Activated naive CD4-positive, alpha-beta T cell treated with anti-CD3 and anti-CD28 coated beads, Interleukin-2, amount 10 ng/mL, durations not matched to agents 7 days and 5 days (primary cell): ENCODE measurements around the gene MARCHF10.
"Not testable (repeated sequence)": the region's sequence is repeated elsewhere in the genome, so short reads cannot be mapped to it uniquely, and the experiment has no call there.

ENCODE experiments used
- CTCF ChIA-PET: fragments of 350-600 bp; sonication (Branson Sonifier 250); formaldehyde crosslinking; loops from one replicate; lab custom pipeline; 2021; ENCODE audit warnings: antibody characterized with exemption; lab: Charles Lee
- DNase-seq: peaks from one replicate; pipeline ENCODE4 v3.0.0-alpha.2; 2020
- H3K27ac Mint-ChIP-seq: one replicate; pipeline ENCODE4 v1.8.0; 2021; ENCODE audit warnings: mild to moderate bottlenecking, moderate library complexity, mixed read lengths
- H3K27me3 Mint-ChIP-seq: one replicate; pipeline ENCODE4 v1.8.0; 2021; ENCODE audit warnings: mild to moderate bottlenecking, mixed read lengths
- H3K36me3 Mint-ChIP-seq: one replicate; pipeline ENCODE4 v1.8.0; 2021; ENCODE audit warnings: mixed read lengths
- H3K4me1 Mint-ChIP-seq: one replicate; pipeline ENCODE4 v1.8.0; 2021; ENCODE audit warnings: mixed read lengths
- H3K4me3 Mint-ChIP-seq: one replicate; pipeline ENCODE4 v1.8.0; 2021; ENCODE audit warnings: mild to moderate bottlenecking, moderate library complexity, mixed read lengths
- H3K9me3 Mint-ChIP-seq: one replicate; pipeline ENCODE4 v1.8.0; 2021; ENCODE audit warnings: mixed read lengths

MARCHF10 gene

GRCh38 chr17:62692159-62692651 is 115.9 kb downstream of the MARCHF10 start:
- no peak overlapping the region for H3K27ac Mint-ChIP-seq
- H3K9me3 Mint-ChIP-seq, result no peaks in the 10 kb centered on the region

DNA sequence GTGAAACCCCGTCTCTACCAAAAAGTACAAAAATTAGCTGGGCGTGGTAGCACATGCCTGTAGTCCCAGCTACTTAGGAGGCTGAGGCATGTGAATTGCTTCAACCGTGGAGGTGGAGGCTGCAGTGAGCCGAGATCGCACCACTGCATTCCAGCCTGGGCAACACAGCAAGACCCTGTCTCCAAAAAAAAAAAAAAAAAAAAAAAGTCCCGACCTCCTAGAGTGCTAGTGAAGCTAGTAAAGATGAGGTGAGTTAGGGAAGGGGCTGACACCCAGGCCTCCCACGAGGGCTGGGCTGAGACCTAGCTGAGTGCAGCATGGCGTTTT is 116.6 kb downstream of the MARCHF10 start:
- not testable (repeated sequence) for DNase-seq, H3K4me1 Mint-ChIP-seq, H3K4me3 Mint-ChIP-seq, H3K27ac Mint-ChIP-seq, H3K27me3 Mint-ChIP-seq, H3K9me3 Mint-ChIP-seq, H3K36me3 Mint-ChIP-seq
- CTCF ChIA-PET, result interaction anchor here (0.6 kb wide), 1 partner anchor 700 kb away, joined by 3 read pairs; no protein-coding TSS in a partner anchor

More at GRCh38 chr17:62692159-62692651, 115.9 kb downstream of the MARCHF10 start:
- Mint-ChIP-seq H3K4me3 (no peak overlapping the region), H3K36me3 (no peaks in the 10 kb centered on the region), H3K27me3 (no peaks in the 10 kb centered on the region), H3K4me1 (no peaks in the 10 kb centered on the region)
- CTCF ChIA-PET, result no interaction called here
- no peak for DNase-seq

DNA sequence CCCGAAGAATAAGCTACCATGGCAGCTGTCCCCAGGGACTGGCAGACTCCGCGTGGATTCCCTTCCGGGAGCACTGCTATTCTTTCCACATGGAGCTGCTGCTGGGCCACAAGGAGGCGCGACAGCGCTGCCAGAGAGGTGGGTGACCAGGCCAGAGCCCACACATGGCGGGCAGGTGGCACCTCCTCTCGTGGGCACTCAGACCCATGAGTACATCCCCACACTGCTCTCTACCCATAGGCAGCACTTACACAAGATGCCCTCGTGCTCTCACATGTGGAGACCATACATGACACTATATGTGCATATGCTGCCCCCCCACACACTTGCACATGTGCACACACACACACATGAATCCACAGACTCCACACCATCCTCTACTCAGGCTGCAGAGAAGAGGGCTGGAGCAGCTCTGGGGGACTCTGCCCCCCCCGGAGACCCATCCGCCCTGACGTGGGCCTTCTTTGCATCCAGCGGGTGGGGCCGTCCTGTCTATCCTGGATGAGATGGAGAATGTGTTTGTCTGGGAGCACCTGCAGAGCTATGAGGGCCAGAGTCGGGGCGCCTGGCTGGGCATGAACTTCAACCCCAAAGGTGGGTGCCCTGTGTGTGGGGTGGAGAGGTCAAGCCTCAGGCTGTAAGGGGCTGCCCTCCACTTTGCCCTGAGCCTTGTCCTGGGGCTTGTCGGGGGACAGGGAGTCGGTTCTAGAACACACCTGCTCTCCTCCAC is 117.8 kb downstream of the MARCHF10 start:
- H3K4me3 Mint-ChIP-seq, result no peak overlapping the region
- H3K36me3 Mint-ChIP-seq, result no peaks in the 10 kb centered on the region
- H3K9me3 Mint-ChIP-seq, result no peaks in the 10 kb centered on the region
- no peaks in the 10 kb centered on the region for H3K4me1 Mint-ChIP-seq
- no peaks in the 10 kb centered on the region for H3K27me3 Mint-ChIP-seq
- DNase-seq, result no peak
- H3K27ac Mint-ChIP-seq, result no peak overlapping the region
- CTCF ChIA-PET, result no interaction called here

DNA sequence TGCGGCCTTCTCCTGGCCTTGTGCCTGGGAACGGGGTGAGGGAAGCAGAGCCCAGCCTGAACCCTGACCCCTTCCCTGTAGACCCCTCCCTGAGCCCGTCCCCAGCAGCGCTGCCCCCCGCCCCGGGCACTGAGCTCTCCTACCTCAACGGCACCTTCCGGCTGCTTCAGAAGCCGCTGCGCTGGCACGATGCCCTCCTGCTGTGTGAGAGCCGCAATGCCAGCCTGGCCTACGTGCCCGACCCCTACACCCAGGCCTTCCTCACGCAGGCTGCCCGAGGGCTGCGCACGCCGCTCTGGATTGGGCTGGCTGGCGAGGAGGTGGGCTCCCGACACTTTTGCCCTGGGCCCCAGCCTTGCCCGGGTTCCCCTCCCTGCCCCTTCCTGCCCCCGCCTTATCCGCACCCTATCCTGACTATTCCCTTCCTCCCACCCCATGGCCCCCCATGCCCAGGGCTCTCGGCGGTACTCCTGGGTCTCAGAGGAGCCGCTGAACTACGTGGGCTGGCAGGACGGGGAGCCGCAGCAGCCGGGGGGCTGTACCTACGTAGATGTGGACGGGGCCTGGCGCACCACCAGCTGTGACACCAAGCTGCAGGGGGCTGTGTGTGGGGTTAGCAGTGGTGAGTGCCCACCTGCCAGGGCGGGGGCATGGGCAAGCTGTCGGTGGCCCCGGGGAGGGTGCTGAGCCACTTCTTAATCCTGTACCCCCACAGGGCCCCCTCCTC is 118.5 kb downstream of the MARCHF10 start:
- H3K4me3 Mint-ChIP-seq, result no peak overlapping the region
- H3K27me3 Mint-ChIP-seq, result no peaks in the 10 kb centered on the region
- no peaks in the 10 kb centered on the region for H3K4me1 Mint-ChIP-seq
- DNase-seq, result no peak
- H3K27ac Mint-ChIP-seq, result no peak overlapping the region
- CTCF ChIA-PET, result no interaction called here
- no peaks in the 10 kb centered on the region for H3K36me3 Mint-ChIP-seq
- H3K9me3 Mint-ChIP-seq, result no peaks in the 10 kb centered on the region

- Mint-ChIP-seq H3K4me1 (no peaks in the 10 kb centered on the region), H3K36me3 (no peaks in the 10 kb centered on the region), H3K27ac (no peak overlapping the region), H3K9me3 (no peaks in the 10 kb centered on the region), H3K4me3 (no peak overlapping the region), H3K27me3 (no peaks in the 10 kb centered on the region)
- CTCF ChIA-PET, result no interaction called here
- DNase-seq, result no peak
These were observed 119.5 kb downstream of the MARCHF10 start for GRCh38 chr17:62688398-62689160.

DNA sequence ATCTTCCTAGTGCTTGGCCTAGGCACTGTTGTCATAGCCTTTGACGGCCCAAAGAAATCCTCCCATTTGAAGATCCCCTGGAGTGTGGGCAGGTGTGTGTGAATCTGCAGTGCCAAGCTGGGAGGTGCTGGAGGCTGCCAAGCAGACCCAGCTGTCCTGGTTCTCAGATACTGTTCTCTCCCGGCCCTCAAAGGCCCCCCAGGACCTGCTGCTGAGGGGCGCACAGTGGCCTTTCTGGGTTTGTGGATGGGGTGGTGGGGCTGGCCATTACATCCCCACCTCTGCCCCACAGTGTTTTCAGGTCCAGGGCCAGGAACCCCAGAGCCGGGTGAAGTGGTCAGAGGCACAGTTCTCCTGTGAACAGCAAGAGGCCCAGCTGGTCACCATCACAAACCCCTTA is 120.1 kb downstream of the MARCHF10 start:
- Mint-ChIP-seq H3K4me3 (no peak overlapping the region), H3K9me3 (no peaks in the 10 kb centered on the region)
- CTCF ChIA-PET, result no interaction called here

GRCh38 chr17:62684179-62684578 is 123.9 kb downstream of the MARCHF10 start:
- H3K4me1 Mint-ChIP-seq, result no peaks in the 10 kb centered on the region
- DNase-seq, result no peak
- H3K27me3 Mint-ChIP-seq, result no peaks in the 10 kb centered on the region
- H3K4me3 Mint-ChIP-seq, result no peak overlapping the region
- no peaks in the 10 kb centered on the region for H3K36me3 Mint-ChIP-seq
- H3K9me3 Mint-ChIP-seq, result no peaks in the 10 kb centered on the region
- CTCF ChIA-PET, result no interaction called here
- no peak overlapping the region for H3K27ac Mint-ChIP-seq

More for the DNA sequence above, 120.1 kb downstream of the MARCHF10 start:
- Mint-ChIP-seq H3K4me1 (no peaks in the 10 kb centered on the region), H3K27me3 (no peaks in the 10 kb centered on the region), H3K36me3 (no peaks in the 10 kb centered on the region), H3K27ac (no peak overlapping the region)
- DNase-seq, result no peak

DNA sequence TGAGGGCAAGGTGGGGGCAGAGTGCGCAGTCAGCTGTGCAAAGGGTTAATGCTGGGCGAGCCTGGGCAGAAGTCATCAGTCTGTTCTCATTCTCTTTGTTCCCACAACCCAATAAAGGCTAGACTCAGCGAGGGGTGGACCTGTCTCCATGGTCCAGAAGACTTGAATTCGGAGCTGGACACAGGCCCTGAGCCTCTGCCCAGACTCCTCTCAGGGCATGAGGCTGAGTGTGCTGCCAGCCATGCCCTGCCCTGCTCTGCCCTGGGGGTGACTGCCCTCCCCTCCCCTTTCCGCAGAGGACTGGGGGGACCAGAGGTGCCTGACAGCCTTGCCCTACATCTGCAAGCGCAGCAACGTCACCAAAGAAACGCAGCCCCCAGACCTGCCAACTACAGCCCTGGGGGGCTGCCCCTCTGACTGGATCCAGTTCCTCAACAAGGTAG is 126.2 kb downstream of the MARCHF10 start:
- H3K9me3 Mint-ChIP-seq, result no peaks in the 10 kb centered on the region
- no peaks in the 10 kb centered on the region for H3K4me1 Mint-ChIP-seq
- H3K27ac Mint-ChIP-seq, result no peak overlapping the region
- no peaks in the 10 kb centered on the region for H3K27me3 Mint-ChIP-seq
- DNase-seq, result no peak
- CTCF ChIA-PET, result no interaction called here
- H3K4me3 Mint-ChIP-seq, result no peak overlapping the region
- no peaks in the 10 kb centered on the region for H3K36me3 Mint-ChIP-seq

GRCh38 chr17:62681061-62681938 is 126.8 kb downstream of the MARCHF10 start:
- Mint-ChIP-seq H3K4me1 (no peaks in the 10 kb centered on the region), H3K27me3 (no peaks in the 10 kb centered on the region), H3K4me3 (no peak overlapping the region), H3K27ac (no peak overlapping the region), H3K9me3 (no peaks in the 10 kb centered on the region), H3K36me3 (no peaks in the 10 kb centered on the region)
- no peak for DNase-seq
- CTCF ChIA-PET, result no interaction called here

- no peak for DNase-seq
- no peaks in the 10 kb centered on the region for H3K36me3 Mint-ChIP-seq
- no peaks in the 10 kb centered on the region for H3K27me3 Mint-ChIP-seq
- H3K4me3 Mint-ChIP-seq, result no peak overlapping the region
- no peaks in the 10 kb centered on the region for H3K4me1 Mint-ChIP-seq
- CTCF ChIA-PET, result no interaction called here
- no peak overlapping the region for H3K27ac Mint-ChIP-seq
- no peaks in the 10 kb centered on the region for H3K9me3 Mint-ChIP-seq
These were observed 127.5 kb downstream of the MARCHF10 start for GRCh38 chr17:62680541-62681052.

GRCh38 chr17:62679866-62680377 is 128.2 kb downstream of the MARCHF10 start:
- H3K4me3 Mint-ChIP-seq, result no peak overlapping the region
- DNase-seq, result no peak
- H3K9me3 Mint-ChIP-seq, result no peaks in the 10 kb centered on the region
- no peak overlapping the region for H3K27ac Mint-ChIP-seq
- no peaks in the 10 kb centered on the region for H3K4me1 Mint-ChIP-seq
- no peaks in the 10 kb centered on the region for H3K36me3 Mint-ChIP-seq
- no peaks in the 10 kb centered on the region for H3K27me3 Mint-ChIP-seq
- CTCF ChIA-PET, result no interaction called here

- no peaks in the 10 kb centered on the region for H3K36me3 Mint-ChIP-seq
- no peak overlapping the region for H3K4me3 Mint-ChIP-seq
- H3K4me1 Mint-ChIP-seq, result no peaks in the 10 kb centered on the region
- CTCF ChIA-PET, result no interaction called here
- DNase-seq, result no peak
- H3K27me3 Mint-ChIP-seq, result no peaks in the 10 kb centered on the region
- H3K9me3 Mint-ChIP-seq, result no peaks in the 10 kb centered on the region
- no peak overlapping the region for H3K27ac Mint-ChIP-seq
These were observed 129.7 kb downstream of the MARCHF10 start for GRCh38 chr17:62678214-62678919.
